ENCODE data around the gene BMP6. TPM values are rescaled to one million over a fixed set of nuclear protein-coding genes. Genes with fewer than 3 reads are reported as not detected.

BMP6 gene
- polyA plus RNA-seq, 1 experiment: 0.77 TPM

DNA sequence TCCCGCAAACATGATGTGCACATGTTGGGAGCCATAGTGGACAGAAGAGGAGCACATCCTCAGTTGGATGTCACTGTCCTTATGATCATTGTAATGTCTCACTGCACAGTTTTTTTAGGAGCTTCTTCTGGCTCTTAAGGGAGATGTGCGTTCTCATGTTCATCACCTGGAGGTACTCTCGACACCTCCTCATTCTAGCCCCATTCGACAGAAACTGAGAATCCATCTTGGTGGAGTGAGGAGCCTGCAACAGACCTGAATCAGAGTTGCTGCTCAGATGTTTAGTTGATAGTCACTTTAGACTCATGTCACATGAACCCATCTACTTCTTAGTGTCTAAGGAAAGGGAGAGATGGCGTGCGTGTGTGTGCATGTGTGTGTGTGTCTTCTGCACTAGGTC lies 2.3 kb upstream of the BMP6 start:
- Histone ChIP-seq H3K4me3 (ENCODE audit: low read depth, low read length) (no peak overlapping the region), H3K27ac (ENCODE audit: low read depth, low read length) (no peak overlapping the region), H3K27me3 (ENCODE audit: control insufficient read depth, insufficient read depth, low read length) (peaks cover 28% of the 10 kb centered on the region), H3K9me3 (ENCODE audit: control insufficient read depth, insufficient read depth, low read length) (no peaks in the 10 kb centered on the region; the same call in 1 of the 2 replicates)
- TF ChIP-seq, protein P1, sequence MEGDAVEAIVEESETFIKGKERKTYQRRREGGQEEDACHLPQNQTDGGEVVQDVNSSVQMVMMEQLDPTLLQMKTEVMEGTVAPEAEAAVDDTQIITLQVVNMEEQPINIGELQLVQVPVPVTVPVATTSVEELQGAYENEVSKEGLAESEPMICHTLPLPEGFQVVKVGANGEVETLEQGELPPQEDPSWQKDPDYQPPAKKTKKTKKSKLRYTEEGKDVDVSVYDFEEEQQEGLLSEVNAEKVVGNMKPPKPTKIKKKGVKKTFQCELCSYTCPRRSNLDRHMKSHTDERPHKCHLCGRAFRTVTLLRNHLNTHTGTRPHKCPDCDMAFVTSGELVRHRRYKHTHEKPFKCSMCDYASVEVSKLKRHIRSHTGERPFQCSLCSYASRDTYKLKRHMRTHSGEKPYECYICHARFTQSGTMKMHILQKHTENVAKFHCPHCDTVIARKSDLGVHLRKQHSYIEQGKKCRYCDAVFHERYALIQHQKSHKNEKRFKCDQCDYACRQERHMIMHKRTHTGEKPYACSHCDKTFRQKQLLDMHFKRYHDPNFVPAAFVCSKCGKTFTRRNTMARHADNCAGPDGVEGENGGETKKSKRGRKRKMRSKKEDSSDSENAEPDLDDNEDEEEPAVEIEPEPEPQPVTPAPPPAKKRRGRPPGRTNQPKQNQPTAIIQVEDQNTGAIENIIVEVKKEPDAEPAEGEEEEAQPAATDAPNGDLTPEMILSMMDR (IDR thresholded peaks at IDR 0.05; ENCODE audit: low read depth, low read length): no peak
- DNase-seq (ENCODE audit: low read depth, low spot score): no peak
- ChIA-PET CTCF (interaction anchor here (0.9 to 3.9 kb wide), 30 partner anchors 10 to 496 kb away, joined by 3 to 116 read pairs (median 6); no protein-coding TSS in a partner anchor), POLR2A (interaction anchor here (1.0 kb wide), 1 partner anchor 186 kb away, joined by 3 read pairs; no protein-coding TSS in a partner anchor)

DNA sequence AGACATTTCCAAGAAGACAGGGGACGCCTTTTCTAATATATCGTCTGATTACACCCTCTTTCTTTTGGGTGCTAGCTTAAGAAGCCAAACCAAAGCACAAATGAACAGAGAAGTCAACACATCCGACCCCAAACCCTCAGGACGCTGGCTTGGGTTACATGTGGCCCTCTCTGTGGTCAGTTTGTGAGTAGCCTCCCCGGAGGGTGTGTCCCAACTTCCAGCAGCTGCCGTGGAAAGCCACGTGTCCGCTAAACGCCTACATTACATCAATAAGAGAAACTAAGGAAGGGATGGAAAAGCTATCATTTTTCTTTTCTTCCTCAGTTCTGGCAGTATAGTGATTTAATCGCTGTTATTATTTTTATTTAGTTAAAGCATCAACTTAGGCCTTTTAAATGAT lies 487 bp upstream of the BMP6 start:
- ChIA-PET POLR2A (interaction anchor here (0.6 to 0.8 kb wide), 2 partner anchors 27 to 61 kb away, joined by 4 to 8 read pairs; no protein-coding TSS in a partner anchor), CTCF (interaction anchor here (1.0 to 2.1 kb wide), 5 partner anchors 25 to 333 kb away, joined by 4 to 12 read pairs (median 6); no protein-coding TSS in a partner anchor)
- H3K4me3 ChIP-seq (ENCODE audit: low read depth, low read length): no peak overlapping the region; the same call in 1 of the 2 replicates
- TF ChIP-seq, protein P1 (IDR thresholded peaks at IDR 0.05; ENCODE audit: low read depth, low read length): no peak
- no peak for DNase-seq (ENCODE audit: low read depth, low spot score)
- peaks cover 31% of the 10 kb centered on the region for H3K27me3 ChIP-seq (ENCODE audit: control insufficient read depth, insufficient read depth, low read length)
- H3K27ac ChIP-seq (ENCODE audit: low read depth, low read length): no peak overlapping the region
- no peaks in the 10 kb centered on the region; the same call in 1 of the 2 replicates for H3K9me3 ChIP-seq (ENCODE audit: control insufficient read depth, insufficient read depth, low read length)

DNA sequence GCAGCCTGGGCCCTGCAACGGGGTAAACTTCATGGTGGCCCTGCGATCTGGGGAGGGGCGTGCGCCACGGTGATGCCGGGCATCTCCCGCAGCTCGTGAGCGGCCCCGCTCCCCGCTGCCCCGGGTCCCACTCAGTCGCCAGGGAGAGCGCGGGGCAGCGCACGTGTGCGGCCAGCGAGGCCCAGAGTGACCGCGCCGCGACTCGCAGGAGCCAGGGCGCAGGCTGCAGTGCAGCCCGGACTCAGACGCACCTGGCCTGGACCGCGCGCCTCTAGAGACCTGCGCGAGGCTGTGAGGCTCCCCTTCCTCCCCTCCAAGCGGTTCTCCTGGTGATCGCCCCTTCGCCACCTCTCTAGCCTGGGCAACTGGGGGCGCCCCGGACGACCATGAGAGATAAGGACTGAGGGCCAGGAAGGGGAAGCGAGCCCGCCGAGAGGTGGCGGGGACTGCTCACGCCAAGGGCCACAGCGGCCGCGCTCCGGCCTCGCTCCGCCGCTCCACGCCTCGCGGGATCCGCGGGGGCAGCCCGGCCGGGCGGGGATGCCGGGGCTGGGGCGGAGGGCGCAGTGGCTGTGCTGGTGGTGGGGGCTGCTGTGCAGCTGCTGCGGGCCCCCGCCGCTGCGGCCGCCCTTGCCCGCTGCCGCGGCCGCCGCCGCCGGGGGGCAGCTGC lies 652 bp downstream of the BMP6 start:
- DNase-seq (ENCODE audit: low read depth, low spot score): no peak
- no peak overlapping the region for H3K27ac ChIP-seq (ENCODE audit: low read depth, low read length)
- H3K27me3 ChIP-seq (ENCODE audit: control insufficient read depth, insufficient read depth, low read length): peaks cover 31% of the 10 kb centered on the region
- no peaks in the 10 kb centered on the region; the same call in 1 of the 2 replicates for H3K9me3 ChIP-seq (ENCODE audit: control insufficient read depth, insufficient read depth, low read length)
- POLR2A ChIA-PET: no interaction called here
- peak overlapping the region; percentile 62 for H3K4me3 ChIP-seq (ENCODE audit: low read depth, low read length)
- CTCF ChIA-PET: interaction anchor here (0.8 to 2.1 kb wide), 5 partner anchors 26 to 332 kb away, joined by 3 to 12 read pairs (median 4); no protein-coding TSS in a partner anchor
- TF ChIP-seq, protein P1 (IDR thresholded peaks at IDR 0.05; ENCODE audit: low read depth, low read length): no peak

DNA sequence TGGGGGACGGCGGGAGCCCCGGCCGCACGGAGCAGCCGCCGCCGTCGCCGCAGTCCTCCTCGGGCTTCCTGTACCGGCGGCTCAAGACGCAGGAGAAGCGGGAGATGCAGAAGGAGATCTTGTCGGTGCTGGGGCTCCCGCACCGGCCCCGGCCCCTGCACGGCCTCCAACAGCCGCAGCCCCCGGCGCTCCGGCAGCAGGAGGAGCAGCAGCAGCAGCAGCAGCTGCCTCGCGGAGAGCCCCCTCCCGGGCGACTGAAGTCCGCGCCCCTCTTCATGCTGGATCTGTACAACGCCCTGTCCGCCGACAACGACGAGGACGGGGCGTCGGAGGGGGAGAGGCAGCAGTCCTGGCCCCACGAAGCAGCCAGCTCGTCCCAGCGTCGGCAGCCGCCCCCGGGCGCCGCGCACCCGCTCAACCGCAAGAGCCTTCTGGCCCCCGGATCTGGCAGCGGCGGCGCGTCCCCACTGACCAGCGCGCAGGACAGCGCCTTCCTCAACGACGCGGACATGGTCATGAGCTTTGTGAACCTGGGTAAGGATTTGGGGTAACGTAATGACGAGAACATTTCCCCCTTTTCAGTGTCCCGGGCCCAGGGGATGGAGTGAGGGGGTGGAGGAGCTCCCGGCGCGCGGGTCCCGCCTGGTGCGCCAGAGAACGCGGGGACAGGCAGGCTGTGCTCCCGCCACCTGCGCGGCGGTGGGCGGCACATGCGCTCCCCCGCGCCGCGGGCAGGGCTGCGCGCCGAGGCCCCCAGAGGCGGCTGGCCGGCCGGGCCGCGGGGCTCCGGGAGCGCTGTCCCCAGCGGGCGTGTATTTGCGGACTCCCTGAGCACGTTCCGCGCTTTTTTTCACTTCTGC lies 1.4 kb downstream of the BMP6 start:
- Histone ChIP-seq H3K27me3 (ENCODE audit: control insufficient read depth, insufficient read depth, low read length) (peaks cover 31% of the 10 kb centered on the region), H3K9me3 (ENCODE audit: control insufficient read depth, insufficient read depth, low read length) (no peaks in the 10 kb centered on the region; the same call in 1 of the 2 replicates), H3K27ac (ENCODE audit: low read depth, low read length) (no peak overlapping the region), H3K4me3 (ENCODE audit: low read depth, low read length) (peak overlapping the region; percentile 47)
- ChIA-PET POLR2A (interaction anchor here (0.6 to 1.0 kb wide), 2 partner anchors 182 to 383 kb away, joined by 3 to 4 read pairs; no protein-coding TSS in a partner anchor), CTCF (interaction anchor here (0.6 to 1.6 kb wide), 5 partner anchors 9 to 332 kb away, joined by 3 to 5 read pairs (median 5); no protein-coding TSS in a partner anchor)
- TF ChIP-seq, protein P1 (IDR thresholded peaks at IDR 0.05; ENCODE audit: low read depth, low read length): no peak
- DNase-seq (ENCODE audit: low read depth, low spot score): no peak

Data from AG04450 (cell line).